Measurements from ENCODE around the gene HOXD10. TPM values are rescaled to one million over a fixed set of nuclear protein-coding genes. Genes with fewer than 3 reads are reported as not detected.

Gene HOXD10
- total RNA-seq, 2 experiments from 2014 or later: not detected

DNA sequence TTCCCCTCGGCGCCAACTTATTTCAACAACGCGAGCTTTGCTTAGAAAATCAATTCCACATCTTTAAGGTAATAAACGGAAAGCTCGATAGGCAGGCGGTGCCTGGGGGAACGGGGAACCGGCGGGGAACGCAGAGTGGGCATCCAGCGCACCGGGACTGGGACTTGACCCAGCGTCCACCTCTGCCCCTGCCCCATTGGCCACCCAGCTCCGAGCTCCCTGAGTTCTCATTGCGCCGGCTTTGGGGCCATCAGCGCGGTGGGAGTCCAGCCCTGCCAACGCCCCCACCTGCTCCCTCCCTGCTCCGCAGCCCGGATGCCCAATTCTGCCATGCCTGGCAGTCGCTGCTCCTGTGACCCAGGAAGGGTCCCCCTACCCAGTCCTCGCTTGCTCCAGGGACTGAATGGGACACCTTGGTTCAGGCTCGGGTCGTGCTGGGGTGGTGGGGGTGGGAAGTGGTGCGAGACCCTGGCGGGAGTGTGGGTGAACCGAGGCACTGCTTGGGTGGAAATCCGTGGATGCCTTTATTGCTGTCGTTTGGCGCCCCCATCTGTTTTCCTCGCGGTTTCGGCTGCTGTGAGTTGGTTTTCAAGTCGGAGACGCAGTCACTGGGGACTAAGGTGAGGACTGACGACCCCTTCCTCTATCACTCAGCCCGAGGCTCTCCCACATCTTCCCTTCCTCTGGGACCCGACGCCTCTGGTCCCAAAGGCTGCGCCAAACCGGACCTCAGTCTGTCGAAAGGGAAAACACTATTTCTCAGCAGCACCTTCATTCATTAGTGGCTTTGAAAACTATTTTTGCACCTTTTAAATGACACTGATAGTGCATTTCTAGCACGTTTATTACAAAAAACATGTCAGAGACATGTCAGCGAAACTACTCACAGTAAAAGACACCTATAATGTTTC, 30.5 kb upstream of the HOXD10 start:
- Histone ChIP-seq H3K9me3 (ENCODE audit: low read length) (no peaks in the 10 kb centered on the region), H3K79me2 (ENCODE audit: insufficient read depth, low read depth, low read length) (no peaks in the 10 kb centered on the region), H3K4me1 (ENCODE audit: insufficient read depth, low read length, poor library complexity, severe bottlenecking) (no peaks in the 10 kb centered on the region), H2AFZ (ENCODE audit: low read length) (no peak overlapping the region), H3K27ac (ENCODE audit: low read depth, low read length, poor library complexity, severe bottlenecking) (no peak overlapping the region), H4K20me1 (ENCODE audit: insufficient read depth, low read length) (no peaks in the 10 kb centered on the region), H3K9me2 (ENCODE audit: insufficient read depth, low read length) (no peaks in the 10 kb centered on the region), H3K36me3 (ENCODE audit: insufficient read depth, low read length) (no peaks in the 10 kb centered on the region), H3K4me3 (ENCODE audit: low read depth, low read length, poor library complexity, severe bottlenecking) (no peak overlapping the region), H3K4me2 (ENCODE audit: low read length) (no peak overlapping the region)
- CTCF ChIA-PET (ENCODE audit: unreplicated experiment): interaction anchor here (0.6 to 0.9 kb wide), 2 partner anchors 12 to 1590 kb away, joined by 3 read pairs; no protein-coding TSS in a partner anchor
- no TSS peak for BruUV-seq (replicated peaks)
- TF ChIP-seq EZH2phosphoT487 (IDR thresholded peaks at IDR 0.05; ENCODE audit: borderline replicate concordance, low read depth, low read length): no peak
- peak; percentile 45; the same call in 1 of the 2 replicates for TF ChIP-seq CTCF (conservative IDR thresholded peaks at IDR 0.05; ENCODE audit: low read length)
- POLR2A ChIA-PET: no interaction called here
- intact Hi-C loops (cut with micrococcal nuclease; ENCODE audit: unreplicated experiment): no loop called here
- no peak for DNase-seq (ENCODE audit: low spot score)

- DNase-seq (ENCODE audit: low spot score): no peak
- Histone ChIP-seq H3K9me3 (ENCODE audit: low read length) (no peaks in the 10 kb centered on the region), H3K4me3 (ENCODE audit: low read depth, low read length, poor library complexity, severe bottlenecking) (no peak overlapping the region), H3K4me2 (ENCODE audit: low read length) (no peak overlapping the region), H2AFZ (ENCODE audit: low read length) (no peak overlapping the region), H3K27ac (ENCODE audit: low read depth, low read length, poor library complexity, severe bottlenecking) (no peak overlapping the region), H3K36me3 (ENCODE audit: insufficient read depth, low read length) (no peaks in the 10 kb centered on the region), H3K4me1 (ENCODE audit: insufficient read depth, low read length, poor library complexity, severe bottlenecking) (no peaks in the 10 kb centered on the region), H3K79me2 (ENCODE audit: insufficient read depth, low read depth, low read length) (no peaks in the 10 kb centered on the region), H4K20me1 (ENCODE audit: insufficient read depth, low read length) (no peaks in the 10 kb centered on the region), H3K9me2 (ENCODE audit: insufficient read depth, low read length) (no peaks in the 10 kb centered on the region)
- CTCF ChIA-PET (ENCODE audit: unreplicated experiment): no interaction called here
- no peak for TF ChIP-seq EZH2phosphoT487 (IDR thresholded peaks at IDR 0.05; ENCODE audit: borderline replicate concordance, low read depth, low read length)
- TF ChIP-seq CTCF (conservative IDR thresholded peaks at IDR 0.05; ENCODE audit: low read length): no peak
- intact Hi-C loops (cut with micrococcal nuclease; ENCODE audit: unreplicated experiment): no loop called here
- no TSS peak for BruUV-seq (replicated peaks)
- POLR2A ChIA-PET: no interaction called here
Measured at GRCh38 chr2:176087330-176088047, 29.1 kb upstream of the HOXD10 start.
